Measurements from ENCODE around the gene IFT122.

Gene IFT122

GRCh38 chr3:129416415-129416814 lies 23.6 kb upstream of the IFT122 start:
- no peak for DNase-seq (ENCODE audit: low read depth in 2 of 2)

DNA sequence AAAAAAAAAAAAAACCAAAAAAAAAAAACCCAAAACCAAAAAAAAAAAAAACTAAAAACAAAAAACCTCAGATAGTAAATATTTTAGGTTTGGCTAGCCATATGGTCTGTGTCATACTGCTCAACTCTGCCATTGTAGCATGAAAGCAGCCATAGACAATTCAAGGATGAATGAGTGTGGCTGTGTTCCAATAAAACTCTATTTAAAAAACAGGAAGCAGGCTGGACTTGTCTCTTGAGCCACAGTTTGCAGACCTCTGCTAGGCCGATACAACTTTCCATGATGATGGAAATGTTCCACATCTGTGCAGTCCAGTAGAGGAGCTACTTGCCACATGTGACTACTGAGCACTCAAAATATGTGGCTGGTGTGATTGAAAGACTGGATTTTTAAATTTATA lies 22.7 kb upstream of the IFT122 start:
- DNase-seq (ENCODE audit: low read depth in 2 of 2), result no peak

DNA sequence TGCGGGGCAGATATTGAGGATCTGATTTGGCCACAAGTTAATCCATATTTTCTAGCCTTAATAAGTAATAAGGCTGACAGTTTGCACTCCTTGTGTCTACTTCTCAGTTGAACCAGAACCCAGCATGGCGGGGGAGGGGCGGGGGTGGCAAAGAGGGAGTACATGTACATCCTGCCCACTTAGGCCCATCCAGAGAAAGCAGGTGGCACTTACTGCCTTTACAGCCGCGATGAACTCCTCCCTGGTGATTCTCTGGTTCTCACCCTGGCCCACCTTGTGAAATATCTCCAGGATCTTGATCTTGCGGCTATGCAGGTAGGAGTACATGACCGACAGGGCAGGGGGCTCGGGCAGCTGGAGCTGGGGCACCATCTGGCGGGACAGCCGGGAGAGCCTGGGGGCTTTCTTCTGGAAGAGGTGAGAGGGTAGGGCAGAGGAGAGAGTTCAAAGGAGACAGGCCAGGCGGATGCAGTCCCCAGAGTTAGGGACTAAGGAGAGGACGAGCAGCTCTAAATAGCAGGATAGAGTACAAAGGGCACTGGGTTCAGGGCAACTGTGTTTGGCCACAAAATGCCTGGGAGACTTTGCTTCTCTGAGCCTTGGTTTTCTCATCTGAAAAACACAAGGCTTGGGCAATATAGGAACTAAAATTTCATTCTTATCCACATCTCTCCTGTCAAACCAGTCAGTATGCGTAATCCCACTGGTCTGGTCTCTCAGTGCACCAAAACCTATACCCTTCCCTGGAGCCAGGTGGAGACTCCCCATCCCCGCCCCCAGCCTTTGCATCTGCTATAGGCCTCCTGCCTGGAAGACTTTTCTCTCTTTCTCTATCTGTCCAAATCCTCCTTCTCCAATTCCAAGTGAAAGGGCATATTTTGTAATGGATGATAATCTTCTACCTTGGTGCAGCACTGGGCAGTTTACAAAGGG lies 21.7 kb upstream of the IFT122 start:
- no peak for DNase-seq (ENCODE audit: low read depth in 2 of 2)

DNA sequence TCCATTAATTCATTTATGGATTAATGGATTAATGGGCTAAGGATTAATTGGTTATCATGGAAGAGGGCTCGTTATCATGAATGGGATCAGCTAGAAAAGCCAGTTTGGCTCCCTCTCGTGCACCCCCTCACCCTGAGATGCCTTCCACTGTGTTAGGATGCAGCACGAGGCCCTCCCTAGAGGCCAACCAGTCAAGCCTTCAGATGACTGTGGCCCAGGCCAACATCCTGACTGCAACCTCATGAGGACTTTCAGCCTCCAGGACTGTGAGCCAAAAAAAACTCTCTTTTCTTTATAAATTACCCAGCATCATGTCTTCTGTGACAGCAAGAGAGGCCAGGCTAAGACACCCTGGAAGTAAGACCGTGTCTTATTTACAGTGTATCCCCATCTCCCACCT lies 20.5 kb upstream of the IFT122 start:
- DNase-seq (ENCODE audit: low read depth in 2 of 2), result no peak

DNA sequence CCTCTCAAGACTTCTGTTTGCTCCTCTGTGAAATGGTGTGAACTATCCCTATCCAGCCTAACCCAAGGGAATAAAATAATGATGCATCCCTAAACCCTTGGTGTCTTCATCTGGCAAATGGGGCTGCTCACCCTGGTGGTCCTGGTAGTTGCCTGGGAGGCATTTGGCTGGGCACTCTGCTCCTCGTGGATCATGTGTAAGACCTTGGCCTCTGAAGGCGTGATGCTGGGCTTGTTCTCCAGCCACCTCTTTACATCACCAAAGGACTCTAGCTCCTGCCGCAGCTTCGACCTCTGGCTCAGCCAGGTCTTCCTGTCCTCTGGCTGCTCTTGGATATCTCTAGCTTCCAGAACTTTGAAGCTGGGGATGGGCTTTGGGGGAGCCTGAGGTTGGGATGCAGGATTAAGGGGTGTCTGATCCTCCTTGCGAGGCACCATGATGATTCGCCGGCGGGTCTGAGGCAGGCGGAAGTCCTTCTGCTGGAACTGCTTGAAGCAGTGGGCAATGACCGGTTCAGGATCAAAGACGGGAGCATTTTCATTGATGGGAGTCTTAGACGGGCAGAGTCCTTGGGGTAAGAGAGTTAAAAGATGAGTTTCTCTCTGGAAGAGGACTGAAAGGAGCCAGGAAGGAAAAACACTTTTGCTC lies 18.7 kb upstream of the IFT122 start:
- no peak for DNase-seq (ENCODE audit: low read depth in 2 of 2)

- DNase-seq (ENCODE audit: low read depth in 2 of 2), result no peak
Measured at GRCh38 chr3:129421988-129422745, 17.9 kb upstream of the IFT122 start.

DNA sequence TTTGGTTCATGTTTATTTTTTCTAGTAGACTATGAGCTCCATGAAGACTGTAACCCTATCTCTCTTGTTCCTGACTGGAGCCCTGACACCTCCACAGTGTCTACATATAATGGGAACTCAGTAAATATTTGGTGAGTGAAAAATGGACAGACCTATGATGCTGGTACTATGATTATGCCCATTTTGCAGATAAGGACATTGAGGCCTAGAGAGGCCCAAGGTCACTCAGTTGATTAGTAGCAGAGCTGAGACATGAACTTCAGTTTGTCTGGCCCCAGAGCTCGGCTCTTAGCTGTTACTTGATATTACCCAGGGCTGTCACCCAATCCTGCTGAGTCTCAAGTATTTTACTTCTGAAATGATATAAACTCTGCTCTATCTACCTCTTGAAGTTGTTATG lies 17.1 kb upstream of the IFT122 start:
- no peak for DNase-seq (ENCODE audit: low read depth in 2 of 2)

GRCh38 chr3:129424185-129424841 lies 15.7 kb upstream of the IFT122 start:
- DNase-seq (ENCODE audit: low read depth in 2 of 2), result no peak

GRCh38 chr3:129425213-129425612 lies 14.8 kb upstream of the IFT122 start:
- no peak for DNase-seq (ENCODE audit: low read depth in 2 of 2)

GRCh38 chr3:129425619-129426018 lies 14.4 kb upstream of the IFT122 start:
- no peak for DNase-seq (ENCODE audit: low read depth in 2 of 2)

DNA sequence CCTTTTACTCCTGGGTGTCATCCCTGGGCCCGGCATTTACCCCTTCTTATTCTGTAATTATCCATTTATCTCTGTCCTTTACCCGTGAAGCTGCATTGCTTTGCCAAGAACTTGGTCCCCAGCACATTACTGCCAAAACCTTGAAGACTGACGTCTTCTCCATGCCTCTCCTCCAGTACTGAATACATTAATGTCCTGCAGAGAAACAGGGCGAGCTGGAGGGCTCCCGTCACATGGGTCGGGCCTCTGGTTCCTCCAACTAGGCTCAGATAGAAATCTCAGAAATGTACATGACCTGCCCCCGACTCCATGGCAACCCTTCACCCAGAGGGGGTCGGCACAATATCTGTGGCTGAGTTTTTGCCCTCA lies 12.0 kb upstream of the IFT122 start:
- DNase-seq (ENCODE audit: low read depth in 2 of 2), result no peak

DNA sequence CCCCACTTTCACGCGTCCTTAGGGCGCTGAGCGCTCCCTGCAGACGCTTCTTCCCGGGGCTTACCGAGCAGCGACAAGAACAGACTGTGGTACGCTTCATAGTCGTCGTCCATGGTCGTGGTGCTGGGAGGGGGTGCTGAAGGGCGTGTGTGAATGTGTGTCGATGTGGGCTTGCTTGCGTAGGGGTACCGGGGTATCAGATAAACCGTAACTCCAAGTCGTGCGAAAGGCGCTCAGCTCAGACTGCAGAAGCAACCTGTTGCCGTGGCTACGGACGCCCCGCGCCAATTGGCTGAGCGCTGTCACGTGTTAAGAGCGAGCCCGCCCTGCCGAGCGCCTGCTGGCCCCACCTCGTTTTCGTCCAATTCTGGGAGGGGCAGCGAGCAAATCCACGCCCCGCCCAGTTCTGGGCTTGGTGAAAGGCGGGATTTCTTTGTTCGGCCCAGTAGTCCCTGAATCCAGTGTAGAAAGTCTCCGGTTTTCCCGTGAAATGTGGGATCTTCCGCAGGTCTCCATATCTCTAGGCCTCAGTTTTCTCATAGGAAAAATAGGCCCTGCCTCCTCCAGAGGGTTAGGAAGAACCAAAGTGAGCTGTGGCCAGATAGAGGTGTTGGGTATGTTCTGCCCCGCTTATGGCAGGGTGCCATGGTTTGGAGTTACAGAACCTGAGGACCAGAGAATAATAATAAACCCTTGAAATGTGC lies 11.5 kb upstream of the IFT122 start, which contains the start of gene EFCAB12:
Gene EFCAB12 (minus strand): TSS at position 261 of the 704 bp plus-strand sequence. CDS start 148 bp downstream, at position 113.
- DNase-seq (ENCODE audit: low read depth in 2 of 2), result peak; percentile 72 to 85

DNA sequence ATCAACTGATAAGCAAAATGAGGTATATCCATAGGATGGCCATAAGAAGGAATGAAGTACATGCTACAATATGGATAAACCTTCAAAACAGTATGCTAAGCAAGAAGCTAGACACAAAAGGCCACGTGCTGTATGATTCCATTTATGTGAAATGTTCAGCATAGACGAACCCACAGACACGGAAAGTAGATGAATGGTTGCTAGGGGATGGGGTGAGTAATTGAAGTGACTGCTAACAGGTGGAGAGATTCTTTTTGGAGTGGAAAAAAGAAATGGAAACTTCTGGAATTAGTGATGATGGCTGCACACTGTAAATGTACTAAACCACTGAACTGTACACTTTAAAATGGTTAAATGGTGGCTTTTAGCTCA lies 11.0 kb upstream of the IFT122 start:
- no peak for DNase-seq (ENCODE audit: low read depth in 2 of 2)

DNA sequence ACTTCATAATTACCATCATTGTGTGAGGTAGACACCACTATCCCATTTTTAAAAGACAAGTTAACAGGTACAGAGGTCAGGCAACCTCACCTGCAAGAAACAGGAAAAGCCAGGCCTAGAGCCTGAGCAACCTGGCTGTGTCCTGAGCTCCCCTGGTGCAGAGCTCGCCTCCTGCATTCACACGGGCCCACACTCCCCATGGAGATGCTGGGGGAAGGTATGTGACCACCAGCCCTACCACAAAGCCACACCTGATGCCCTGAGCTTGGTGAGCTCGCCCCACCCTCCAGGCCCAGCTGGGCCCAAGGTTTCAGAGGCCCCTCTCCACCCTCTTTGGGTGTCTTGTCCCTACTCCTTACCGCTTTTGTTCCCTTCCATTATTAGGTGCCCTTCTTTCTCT lies 10.4 kb upstream of the IFT122 start:
- no peak for DNase-seq (ENCODE audit: low read depth in 2 of 2)

DNA sequence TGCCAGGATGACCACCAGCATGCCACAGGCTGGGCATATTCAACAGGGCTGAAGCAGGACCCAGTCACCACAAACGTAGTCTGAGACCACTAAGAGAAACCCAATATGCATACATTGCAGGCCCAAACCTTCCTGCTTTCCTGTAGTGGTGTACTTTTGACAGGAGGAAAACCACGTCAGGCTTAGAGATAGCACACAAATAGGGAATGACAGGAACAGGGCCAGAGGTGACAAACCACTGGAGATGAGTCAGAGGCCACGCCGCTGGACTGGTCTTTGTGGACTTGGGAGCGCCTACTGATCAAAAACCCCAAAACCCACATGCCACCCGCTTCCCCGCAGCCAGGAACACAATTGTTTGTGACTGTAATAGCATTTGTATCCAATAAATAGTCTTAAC lies 8.0 kb upstream of the IFT122 start:
- DNase-seq (ENCODE audit: low read depth in 2 of 2), result no peak

- no peak for DNase-seq (ENCODE audit: low read depth in 2 of 2)
Measured at GRCh38 chr3:129432671-129433070, 7.4 kb upstream of the IFT122 start.

- no peak for DNase-seq (ENCODE audit: low read depth in 2 of 2)
Measured at GRCh38 chr3:129433565-129433964, 6.5 kb upstream of the IFT122 start.

- DNase-seq (ENCODE audit: low read depth in 2 of 2), result no peak
Measured at GRCh38 chr3:129434140-129434539, 5.9 kb upstream of the IFT122 start.

DNA sequence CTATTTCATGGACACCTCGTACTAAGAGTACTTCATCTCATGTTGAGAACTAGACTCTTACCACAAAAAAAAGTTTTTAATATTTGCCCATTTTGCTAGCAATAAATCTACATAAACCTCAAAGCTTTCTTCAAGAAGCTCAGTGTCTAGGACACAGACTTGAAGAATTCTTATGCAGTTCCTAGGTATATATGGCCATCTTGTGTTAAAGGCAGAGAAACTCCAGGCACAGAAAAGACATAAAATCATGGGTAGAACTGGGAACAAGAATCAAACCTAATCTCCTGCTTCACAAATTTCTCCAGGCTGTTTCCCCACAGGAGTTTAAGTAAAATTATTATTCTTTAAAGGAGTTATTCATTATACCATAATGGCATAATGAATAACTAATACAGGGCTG lies 4.7 kb upstream of the IFT122 start:
- no peak for DNase-seq (ENCODE audit: low read depth in 2 of 2)

DNA sequence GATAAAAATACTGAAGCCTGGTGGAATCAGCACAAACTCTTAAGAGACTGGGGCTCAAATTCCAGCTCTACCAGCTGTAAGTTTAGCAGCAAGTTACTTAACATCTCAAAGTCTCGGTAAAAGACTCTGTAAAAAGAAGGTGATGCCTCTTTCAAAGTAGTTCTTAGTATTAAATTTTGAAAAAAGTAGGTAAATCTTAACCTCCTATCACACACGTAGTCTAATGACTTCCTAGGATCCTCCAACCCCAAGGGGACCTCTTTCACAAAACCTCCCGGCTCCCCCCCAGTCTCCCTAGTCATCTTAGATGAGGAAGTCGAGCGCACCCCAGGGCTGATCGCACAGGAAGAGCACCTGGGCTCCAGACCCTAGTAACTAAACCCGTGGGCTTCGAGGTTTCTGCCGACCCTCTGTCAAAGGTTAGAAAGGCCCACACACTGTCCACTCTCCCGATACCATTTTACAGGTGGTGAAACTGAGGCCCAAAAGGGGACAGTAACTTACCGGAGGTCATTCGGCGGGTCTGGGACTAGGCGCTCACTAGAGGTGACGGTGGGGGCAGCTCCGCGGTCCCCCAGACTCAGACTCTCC lies 703 bp upstream of the IFT122 start:
- DNase-seq (ENCODE audit: low read depth in 2 of 2), result peak; percentile 27 to 30

DNA sequence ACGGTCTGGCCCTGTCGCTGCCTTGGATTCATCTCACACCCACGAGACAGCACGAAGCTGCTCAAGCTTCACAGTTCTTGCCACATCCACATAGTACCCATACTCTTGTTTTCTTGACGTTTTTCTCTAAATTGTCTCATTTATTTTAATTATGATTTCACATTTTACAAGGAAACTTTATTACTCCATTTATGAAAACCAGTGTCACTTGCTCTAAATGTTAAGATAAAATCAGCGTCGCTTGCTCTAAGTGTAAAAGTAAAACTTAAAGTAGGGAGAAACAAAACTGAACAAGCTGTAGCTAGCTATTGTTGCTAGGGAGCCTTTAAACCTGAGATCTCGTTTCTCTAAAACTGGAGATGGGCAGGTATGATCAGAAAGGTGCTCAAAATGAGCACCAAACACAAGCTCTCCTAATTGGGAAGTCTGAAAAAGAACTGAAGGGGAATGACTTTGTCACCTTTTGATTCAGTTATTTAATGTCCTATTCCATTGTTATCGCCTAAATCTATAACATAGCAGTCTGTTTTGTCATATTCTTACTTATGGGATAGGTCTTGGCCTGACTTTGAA lies 680 bp downstream of the IFT122 start:
- DNase-seq (ENCODE audit: low read depth in 2 of 2), result no peak
